Bronchial epithelial cell (primary cell): Measurements from ENCODE around the gene COA4. TPM values are rescaled to one million over a fixed set of nuclear protein-coding genes. Genes with fewer than 3 reads are reported as not detected.

Experiments used
- DNase-seq: peaks from one replicate; pipeline ENCODE4 v3.0.0-alpha.2; 2010; ENCODE audit warnings: low read depth
- FAIRE-seq: peaks from 2 replicates; lab custom pipeline; 2011; peaks lifted over from hg19 to GRCh38; lab: Jason Lieb, UNC
- H3K27me3 ChIP-seq: 2 replicates; pipeline ENCODE4 v1.5.1; 2011; ENCODE audit warnings: low read length; ENCODE audit not compliant: control insufficient read depth, insufficient read depth
- H3K36me3 ChIP-seq: 2 replicates; pipeline ENCODE4 v1.5.1; 2011; ENCODE audit warnings: low read length; ENCODE audit not compliant: control insufficient read depth, insufficient read depth
- H3K4me3 ChIP-seq: 2 replicates; pipeline ENCODE4 v1.5.1; 2011; ENCODE audit warnings: mild to moderate bottlenecking, low read depth, low read length, control low read depth
- CTCF ChIP-seq: IDR thresholded peaks from 2 replicates; pipeline ENCODE4 v1.5.1; 2011; ENCODE audit warnings: mild to moderate bottlenecking, moderate library complexity, low read length, control low read depth, inconsistent platforms; ENCODE audit not compliant: insufficient read depth, severe bottlenecking
- total RNA-seq: library from RNA; depleted of rRNA; stranded (reverse); fragments of >200 nt; gene quantifications from 2 replicates; pipeline ENCODE4 v1.2.1, GENCODE V29; 2014

The COA4 gene
- total RNA-seq, 1 donor from 2014 or later, result 102 TPM

- no peak for TF ChIP-seq CTCF
- Histone ChIP-seq H3K36me3 (no peaks in the 10 kb centered on the region), H3K27me3 (no peaks in the 10 kb centered on the region), H3K4me3 (no peak overlapping the region)
- DNase-seq (no peak), FAIRE-seq (no peak)
Observed at GRCh38 chr11:73839123-73839457, 37.6 kb downstream of the COA4 start.

GRCh38 chr11:73838443-73839122 is 38.1 kb downstream of the COA4 start:
- no peak for TF ChIP-seq CTCF
- Histone ChIP-seq H3K4me3 (no peak overlapping the region), H3K36me3 (no peaks in the 10 kb centered on the region), H3K27me3 (no peaks in the 10 kb centered on the region)
- FAIRE-seq, result no peak
- DNase-seq, result no peak

- Histone ChIP-seq H3K27me3 (no peaks in the 10 kb centered on the region), H3K36me3 (peaks cover 1% of the 10 kb centered on the region), H3K4me3 (no peak overlapping the region)
- DNase-seq (peak; percentile 5), FAIRE-seq (no peak)
- no peak for TF ChIP-seq CTCF
Observed at GRCh38 chr11:73833067-73833466, 43.6 kb downstream of the COA4 start.

- no peaks in the 10 kb centered on the region for H3K27me3 ChIP-seq
- H3K36me3 ChIP-seq, result peaks cover 3% of the 10 kb centered on the region
- no peak for TF ChIP-seq CTCF
- DNase-seq (no peak), FAIRE-seq (no peak)
- no peak overlapping the region for H3K4me3 ChIP-seq
Observed at GRCh38 chr11:73830261-73830660, 46.4 kb downstream of the COA4 start.

Other genes starting within 250 kb of the COA4 start
- 0.13 TPM in 1 of 2 replicates, not detected in the other for gene PLEKHB1, start 230.3 kb downstream of the COA4 start, total RNA-seq
- gene RAB6A, start 115.8 kb downstream of the COA4 start, total RNA-seq, result 237 and 297 TPM in 2 replicates
- 37.1 and 49.3 TPM in 2 replicates for gene MRPL48, start 89.0 kb downstream of the COA4 start, total RNA-seq
- gene PAAF1, start 153 bp upstream of the COA4 start, total RNA-seq, result 10.3 and 14.5 TPM in 2 replicates
- gene DNAJB13, start 74.2 kb upstream of the COA4 start, total RNA-seq, result under 0.01 and 0.38 TPM in 2 replicates
- 0.26 and 1.0 TPM in 2 replicates for gene UCP2, start 106.0 kb upstream of the COA4 start, total RNA-seq
- under 0.01 and 0.26 TPM in 2 replicates for gene UCP3, start 132.2 kb upstream of the COA4 start, total RNA-seq